NCI-H146 treated with DMSO at 0.1 percent for 48 hours (cell line): Measurements from ENCODE around the gene EIF4G3.
"Not testable (repeated sequence)": the region's sequence is repeated elsewhere in the genome, so short reads cannot be mapped to it uniquely, and the experiment has no call there.

ENCODE experiments used
- DNase-seq: peaks from one replicate; lab custom pipeline; 2025; ENCODE audit not compliant: unreplicated experiment; lab: John Stamatoyannopoulos, UW

The EIF4G3 gene

DNA sequence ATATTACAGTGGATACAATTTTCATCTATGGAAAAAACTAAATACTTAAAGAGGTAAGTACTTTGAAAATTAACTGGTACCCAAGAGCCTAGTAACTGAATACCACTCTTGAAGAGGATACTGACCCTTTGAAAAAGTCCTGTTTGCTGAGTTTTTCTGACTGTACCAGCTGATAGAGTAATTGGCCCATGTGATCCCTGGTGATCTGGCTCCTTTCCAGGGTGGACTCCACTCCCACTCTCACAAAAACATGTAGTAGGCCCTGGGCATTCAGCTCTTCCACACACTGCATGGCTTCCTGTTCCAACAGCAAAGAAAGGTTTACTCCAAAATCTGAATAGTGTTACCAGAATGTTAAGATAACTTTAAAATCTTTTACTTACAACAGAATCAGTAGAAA is 336.0 kb downstream of the EIF4G3 start:
- DNase-seq = no peak

DNA sequence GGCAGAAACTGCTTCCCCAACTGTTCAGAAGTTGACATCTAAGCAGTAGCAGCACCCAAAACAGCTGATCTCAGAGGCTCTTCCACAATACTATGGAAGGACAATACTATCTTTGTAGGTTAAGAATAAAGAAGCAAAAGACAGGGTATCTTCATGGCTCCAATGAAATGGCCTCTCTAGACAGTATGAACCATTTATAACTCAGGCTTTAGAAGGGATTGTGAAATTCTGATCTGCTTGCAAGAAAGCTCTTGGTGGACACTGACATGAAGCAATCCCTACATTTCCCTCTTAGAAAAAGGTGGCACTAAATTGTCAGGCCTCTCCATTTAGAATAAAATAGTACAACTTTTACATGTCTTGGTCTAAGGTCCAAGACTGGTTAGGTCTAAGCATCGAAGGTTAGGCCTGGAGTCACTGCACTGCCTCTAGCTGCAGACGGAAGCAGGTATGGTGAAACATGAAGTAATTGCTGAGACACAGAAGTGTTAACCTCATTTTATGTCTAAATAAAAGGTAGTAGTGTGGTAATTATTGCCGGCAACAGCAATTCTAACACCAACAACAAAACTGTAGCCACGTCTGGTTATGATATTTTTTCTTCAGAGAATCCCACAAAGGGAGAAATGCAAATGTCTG is 339.0 kb downstream of the EIF4G3 start:
- no peak for DNase-seq

DNA sequence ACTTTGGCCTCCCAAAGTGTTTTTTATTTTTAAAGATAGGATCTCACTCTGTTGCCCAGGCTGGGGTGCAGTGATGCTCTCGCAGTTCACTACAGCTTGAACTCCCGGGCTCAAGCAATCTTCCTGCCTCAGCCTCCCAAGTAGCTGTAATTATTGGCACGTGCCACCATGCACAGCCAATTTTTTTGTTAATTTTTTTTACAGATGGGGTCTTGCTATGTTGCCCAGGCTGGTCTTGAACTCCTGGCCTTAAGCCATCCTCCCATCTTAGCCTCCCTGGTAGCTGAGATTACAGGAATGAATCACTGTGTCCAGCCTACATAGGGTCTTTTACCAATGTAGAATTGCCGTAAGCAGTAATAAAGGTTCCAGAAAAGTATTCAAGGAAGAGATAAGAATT is 340.5 kb downstream of the EIF4G3 start:
- no peak for DNase-seq

DNA sequence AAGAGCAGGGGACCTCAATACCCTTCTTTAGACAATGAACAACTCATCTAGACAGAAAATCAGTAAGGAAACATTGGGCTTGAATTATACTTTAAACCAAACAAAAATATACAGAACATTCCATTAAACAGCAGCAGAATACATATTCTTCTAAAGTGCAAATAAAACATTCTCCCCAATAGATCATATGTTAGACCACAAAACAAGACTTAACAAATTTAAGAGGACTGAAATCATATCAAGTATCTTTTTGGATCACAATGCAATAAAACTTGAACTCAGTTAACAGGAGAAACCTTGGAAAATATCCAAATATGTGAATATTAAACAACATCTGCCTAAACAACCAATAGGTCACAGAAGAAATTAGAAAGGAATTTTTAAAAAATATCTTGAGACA is 341.9 kb downstream of the EIF4G3 start:
- no peak for DNase-seq

DNA sequence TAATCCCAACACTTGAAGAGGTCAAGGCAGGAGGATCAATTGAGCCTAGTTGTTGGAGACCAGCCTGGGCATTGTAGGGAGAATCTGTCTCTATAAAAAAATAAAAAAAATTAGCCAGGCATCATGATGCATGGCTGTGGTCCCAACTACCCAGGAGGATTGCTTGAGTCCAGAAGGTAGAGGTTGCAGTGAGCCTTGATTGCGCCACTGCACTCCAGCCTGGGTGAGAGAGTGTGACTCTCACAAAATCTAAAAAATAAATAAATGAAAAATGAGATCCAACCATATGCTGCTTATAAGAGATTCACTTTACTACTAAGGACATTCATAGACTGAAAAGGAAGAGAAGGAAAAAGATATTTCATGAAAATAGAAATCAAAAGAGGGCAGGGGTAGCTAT is 342.5 kb downstream of the EIF4G3 start:
- DNase-seq = no peak

DNA sequence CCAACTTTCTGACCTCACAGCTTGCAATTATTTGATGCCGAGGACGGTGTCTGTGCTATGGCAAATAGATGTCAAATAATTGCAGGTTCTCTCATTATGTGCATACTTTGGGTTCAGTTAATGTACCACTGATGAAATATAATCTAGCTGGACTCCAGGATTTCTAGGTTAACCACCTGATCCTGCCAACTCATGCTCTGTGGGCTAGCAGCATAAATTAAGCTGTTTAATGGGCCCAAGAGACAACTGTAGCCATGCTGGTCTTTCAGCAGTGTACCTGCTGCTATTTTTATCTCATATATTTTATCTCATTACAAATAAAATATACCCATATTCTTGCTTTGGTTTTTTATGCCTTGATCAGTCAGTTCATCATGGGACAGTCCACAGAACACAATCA is 346.3 kb downstream of the EIF4G3 start:
- no peak for DNase-seq

DNA sequence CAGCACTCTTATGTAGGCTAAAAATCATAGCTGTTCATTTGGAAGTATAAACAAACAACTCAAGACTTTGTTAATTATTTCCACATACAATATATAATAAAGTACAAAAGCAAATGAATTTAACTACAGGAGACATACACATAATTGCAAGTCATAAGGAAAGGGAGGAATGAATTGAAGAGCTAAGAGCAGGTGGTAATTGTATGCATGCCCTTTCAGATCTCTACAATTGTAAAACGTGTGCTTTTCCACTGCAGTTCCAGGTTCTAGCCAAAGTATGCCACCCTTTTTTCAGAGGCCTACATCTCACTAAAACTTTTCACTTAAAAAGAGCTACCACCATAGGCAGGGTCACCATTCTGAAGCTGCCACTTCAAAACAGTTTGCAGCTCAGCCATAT is 346.8 kb downstream of the EIF4G3 start:
- no peak for DNase-seq

DNA sequence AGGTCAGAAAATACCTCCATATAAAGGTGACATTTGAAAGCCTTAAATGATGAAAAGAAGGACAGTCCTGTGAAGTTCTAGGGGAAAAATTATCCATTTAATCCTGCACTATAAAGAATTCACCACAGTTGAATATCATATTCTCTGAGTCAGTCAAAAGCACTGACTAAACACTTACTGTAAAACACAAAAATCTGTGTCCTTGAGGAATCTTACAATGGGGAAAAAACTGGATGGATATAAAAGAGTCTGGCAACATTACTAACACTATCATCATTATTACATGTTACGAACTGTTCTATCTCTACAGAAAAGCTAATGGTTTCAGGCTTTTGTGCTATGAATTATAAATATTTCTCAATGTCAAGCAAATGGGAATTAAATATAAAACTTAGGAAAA is 347.2 kb downstream of the EIF4G3 start:
- DNase-seq = no peak

DNA sequence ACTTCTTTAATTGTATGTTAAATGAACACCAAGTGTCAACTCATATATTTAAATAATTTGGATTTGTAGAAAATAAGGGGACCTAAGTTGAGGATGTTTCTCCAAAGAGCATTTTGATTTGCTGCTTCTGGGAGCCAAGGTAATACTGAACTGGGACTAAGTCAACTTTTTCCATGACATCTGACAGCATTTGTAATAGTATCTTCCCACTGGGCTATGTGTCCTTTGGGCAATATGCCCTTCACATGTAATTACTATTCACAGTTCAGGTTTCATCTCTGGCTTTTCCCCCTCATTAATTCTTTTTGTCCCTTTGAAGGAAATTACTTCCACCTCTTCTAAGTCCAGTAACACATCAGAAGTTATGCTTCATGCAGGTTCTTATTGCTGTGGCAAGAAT is 352.9 kb downstream of the EIF4G3 start:
- DNase-seq = no peak

DNA sequence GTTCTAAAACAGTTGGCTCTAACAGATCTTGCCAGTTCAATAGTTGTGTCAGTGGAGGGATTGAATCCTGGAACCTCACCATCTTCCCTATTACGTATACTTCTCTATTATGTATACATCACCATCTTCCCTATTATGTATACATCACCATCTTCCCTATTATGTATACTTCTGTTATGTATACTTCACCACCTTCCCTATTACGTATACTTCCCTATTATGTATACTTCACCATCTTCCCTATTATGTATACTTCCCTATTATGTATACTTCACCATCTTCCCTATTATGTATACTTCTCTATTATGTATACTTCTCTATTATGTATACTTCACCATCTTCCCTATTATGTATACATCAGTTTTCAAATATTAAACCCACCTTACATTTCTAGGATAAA is 355.2 kb downstream of the EIF4G3 start:
- DNase-seq = no peak

DNA sequence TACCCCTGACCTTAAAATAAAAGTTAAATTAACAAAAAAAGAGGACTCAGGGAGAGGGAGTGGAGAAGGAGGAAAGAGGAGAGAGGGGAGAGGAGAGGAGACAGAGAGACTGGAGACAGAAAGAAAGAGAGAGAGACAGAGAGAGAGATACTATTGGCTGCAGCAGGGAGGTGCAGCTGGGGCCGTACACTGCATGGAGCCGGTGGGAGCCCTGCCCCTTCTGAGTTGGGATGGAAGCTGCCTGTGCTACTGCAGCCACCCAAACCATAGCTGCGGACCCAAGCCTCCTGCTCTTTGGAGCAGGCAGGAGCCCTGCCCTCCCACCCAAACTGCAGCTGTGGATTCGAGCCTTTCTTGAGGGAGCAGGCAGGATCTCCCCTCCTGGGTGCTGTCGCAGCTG is 356.9 kb downstream of the EIF4G3 start:
- no peak for DNase-seq

DNA sequence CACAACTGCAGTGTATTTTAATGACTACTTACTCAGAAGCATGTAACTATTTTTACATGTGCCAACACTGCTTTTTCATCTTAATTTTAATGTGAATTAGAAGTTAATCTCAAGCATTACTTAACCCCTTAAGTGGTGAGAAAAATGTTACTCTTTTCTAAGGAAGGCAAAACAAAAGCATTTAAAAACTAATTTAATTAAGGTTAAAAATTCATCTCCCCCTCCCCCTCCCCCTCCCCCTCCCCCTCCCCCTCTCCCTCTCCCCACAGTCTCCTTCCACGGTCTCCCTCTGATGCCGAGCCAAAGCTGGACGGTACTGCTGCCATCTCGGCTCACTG is 362.2 kb downstream of the EIF4G3 start:
- no peak for DNase-seq

DNA sequence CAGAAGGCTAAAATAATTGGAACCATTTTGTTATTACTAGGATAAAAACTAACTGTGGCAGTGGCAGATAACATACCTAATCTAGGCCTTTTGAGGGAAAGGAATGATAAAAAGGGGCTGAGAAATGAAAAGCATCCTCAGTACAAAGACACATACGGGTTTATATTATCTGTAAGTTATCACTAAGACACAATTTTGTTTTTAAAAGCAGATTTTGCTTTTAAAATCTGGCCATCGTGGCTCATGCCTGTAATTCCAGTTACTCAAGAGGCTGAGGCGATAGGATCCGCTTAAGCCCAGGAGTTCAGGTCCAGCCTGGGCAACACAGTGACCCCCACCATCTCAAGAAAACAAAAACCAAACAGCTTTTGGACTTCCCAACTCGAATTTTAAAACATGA is 364.8 kb downstream of the EIF4G3 start:
- no peak for DNase-seq

DNA sequence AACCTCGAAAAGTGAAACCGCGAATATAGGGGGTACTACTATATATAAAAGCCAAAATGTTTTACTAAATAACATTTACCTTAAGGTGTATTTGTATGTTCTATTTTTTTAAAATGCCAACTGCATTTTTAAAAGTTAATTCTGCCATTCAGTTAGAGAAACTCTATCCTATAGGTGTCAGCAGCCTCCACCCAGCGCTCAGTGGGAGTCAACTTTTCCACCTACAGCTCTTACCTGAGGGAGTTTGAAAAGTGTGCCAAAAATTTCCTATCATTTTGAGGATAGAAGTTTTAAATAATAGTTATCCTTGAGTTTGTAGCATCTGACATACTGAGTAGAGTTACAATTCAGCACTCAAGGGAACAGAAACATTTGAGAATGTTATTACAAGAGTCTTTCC is 383.5 kb downstream of the EIF4G3 start:
- no peak for DNase-seq

DNA sequence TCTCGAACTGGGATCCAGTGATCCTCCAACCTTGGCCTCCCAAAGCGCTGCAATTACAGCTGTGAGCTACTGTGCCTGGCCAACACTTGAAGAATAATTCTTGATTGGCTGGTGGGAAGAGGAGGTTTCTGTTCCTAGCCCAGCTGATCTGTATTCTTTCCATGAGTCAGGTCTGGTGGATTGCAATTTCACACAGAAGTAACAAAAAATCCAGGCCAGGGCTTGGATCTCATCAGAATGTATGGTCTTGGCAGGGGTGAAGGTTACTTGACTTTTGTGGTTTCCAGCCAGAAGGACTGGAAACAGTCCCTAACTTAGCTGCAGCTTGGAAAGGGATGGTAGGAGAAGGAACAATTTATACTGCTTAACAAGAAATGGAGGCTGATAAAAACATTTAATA is 384.5 kb downstream of the EIF4G3 start:
- no peak for DNase-seq

DNA sequence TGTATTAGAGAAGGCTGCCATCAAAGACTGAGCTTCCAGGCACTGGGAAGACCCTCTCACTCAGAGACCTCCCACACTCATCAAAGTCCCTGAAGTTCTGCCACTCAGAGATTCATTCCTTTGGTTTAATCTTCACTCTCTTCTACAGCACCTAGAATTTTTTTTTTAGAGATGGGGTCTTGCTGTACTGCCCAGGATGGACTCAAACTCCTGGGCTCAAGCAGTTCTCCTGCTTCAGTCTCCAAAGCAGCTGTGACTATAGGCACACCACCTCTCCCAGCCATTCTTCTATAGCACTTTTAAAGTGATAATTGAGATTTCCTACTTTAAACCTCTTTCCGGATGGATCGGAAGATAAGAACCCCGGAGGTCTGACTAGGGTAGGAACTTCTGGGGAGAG is 385.9 kb downstream of the EIF4G3 start:
- DNase-seq = no peak

DNA sequence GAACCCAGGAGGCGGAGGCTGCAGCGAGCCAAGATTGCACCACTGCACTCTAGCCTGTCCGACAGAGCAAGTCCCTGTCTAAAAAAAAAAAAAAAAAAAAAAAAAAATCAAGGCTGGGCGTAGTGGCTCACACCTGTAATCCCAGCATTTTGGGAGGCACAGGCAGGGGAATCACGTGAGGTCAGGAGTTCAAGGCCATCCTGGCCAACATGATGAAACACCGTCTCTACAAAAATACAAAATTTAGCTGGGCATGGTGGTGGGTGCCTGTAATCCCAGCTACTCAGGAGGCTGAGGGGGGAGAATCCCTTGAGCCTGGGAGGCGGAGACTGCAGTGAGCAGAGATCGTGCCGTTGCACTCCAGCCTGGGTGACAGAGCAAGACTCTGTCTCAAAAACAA is 387.1 kb downstream of the EIF4G3 start:
- DNase-seq = not testable (repeated sequence)

DNA sequence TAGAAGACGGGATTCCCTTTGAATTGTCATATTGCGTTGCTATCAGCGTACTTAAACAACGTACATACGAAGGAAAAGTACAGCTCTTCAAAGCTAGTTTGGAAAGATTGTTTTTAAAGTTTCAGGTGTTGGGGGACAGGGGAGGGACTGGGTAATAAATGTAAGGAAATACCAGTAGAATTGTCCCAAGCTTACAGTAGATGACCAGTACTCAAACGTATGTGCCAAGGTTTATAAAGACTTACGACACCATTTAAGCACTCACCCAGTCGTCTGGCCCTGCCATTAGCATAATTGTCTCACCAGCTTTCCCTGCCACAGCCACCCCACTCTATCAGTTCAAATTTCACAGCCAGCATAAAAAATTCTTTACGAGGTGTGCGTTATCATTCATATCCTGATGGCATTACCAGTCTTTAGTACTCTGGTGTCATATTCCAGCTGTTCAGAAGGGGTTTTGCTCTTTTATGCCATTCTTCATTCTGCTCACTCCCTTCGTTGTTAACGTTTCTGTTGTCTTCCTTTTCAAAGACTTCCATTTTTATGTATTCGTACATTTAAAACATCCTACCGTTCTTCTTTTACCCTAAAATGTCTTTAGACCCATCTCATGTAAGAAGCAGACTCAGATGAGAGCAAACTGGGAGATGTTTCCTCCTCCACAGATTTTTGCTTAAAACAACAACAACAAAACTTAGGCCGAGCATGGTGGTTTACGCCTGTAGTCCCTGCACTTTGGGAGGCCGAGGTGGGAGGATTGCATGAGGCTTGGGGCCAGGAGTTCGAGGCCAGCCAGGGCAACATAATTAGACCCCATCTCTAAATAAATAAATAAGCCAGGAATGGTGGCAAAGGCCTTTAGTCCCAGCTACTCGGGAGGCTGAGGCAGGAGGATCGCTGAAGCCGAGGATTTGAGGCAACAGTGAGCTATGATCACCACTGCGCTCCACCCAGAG is 388.6 kb downstream of the EIF4G3 start:
- DNase-seq = peak; percentile 21

DNA sequence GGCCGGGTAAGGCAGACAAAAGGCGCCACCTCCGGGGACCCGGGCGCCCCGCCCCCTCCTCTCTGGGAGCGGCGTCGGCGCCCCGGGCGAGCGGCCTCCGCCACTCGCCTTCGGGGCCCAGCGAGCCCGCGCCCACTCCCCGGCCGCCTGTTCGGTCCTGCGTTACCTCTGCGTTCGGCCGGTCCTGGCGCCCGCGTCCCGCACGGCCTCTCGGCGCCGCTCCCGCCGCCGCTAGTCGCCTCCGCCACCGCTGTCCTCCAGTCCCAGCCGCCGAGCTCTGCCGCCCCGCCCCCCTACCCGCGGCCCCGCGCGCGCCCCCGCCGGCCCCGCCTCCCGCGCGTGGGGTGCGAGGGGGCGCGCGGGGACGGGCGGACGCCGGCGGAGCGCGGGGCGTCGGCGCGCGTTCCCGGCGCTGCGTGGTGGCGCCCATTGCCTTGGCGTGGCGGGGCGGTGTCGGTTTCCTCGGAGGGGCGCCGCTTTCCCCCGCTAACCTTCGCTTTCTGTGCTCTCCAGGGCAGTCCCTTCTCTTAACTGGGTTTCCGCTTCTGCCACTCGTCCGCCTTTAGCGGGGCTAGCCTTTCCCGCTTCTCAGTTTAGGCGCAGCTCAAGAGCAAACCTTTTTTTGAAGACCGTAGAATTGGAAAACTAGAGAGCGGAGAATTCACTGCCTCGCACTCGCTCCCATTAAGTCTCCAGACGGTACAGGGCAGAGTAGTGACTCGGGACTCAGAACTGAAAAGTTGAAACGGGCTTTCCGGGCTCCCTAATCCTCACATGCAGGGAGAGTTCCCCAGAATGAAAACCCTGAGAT is 389.5 kb downstream of the EIF4G3 start, which contains the start of gene HP1BP3:
Gene HP1BP3, minus strand, starts transcription at position 279 of the 811 bp plus-strand sequence. CDS start 6,867 bp downstream, outside the sequence.
- peak; percentile 26 for DNase-seq

DNA sequence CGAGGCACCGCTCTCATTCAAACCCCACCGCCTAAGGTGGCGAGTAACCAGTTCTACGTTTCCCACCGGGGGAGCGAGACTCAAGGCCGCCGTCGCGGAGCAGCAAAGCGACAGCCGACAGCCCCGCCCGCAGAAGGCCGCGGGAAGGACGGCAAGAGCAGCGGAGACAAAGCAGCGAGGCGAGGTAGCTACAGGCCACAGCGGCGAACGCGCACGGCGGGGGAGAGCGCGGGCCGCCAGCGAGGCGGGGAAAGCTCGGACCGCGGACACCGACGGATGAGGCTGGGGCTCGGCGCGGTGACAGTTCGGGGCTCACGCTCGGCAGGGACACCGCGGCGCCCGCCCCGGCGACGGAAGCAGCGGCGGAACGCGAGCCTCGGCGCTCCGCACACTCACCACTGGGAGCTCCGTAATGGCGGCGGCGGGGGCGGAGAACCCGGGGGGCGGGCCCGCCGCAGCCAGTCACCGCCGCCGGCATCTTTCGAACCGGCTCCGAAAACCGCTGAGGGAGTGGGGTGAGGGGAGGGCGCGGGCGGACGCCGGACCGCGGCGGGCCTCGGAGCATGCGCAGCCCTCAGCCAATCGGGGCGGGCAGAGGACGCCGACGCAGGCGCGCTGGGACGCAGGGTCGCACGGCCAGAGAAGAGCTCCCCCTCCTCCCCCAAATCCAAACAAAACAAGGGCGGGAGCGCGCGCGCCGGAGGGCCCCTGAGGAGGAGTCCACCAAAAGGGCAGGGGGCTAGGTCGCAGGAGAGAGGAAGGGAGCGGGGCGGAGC is 390.3 kb downstream of the EIF4G3 start:
- DNase-seq = peak; percentile 84

DNA sequence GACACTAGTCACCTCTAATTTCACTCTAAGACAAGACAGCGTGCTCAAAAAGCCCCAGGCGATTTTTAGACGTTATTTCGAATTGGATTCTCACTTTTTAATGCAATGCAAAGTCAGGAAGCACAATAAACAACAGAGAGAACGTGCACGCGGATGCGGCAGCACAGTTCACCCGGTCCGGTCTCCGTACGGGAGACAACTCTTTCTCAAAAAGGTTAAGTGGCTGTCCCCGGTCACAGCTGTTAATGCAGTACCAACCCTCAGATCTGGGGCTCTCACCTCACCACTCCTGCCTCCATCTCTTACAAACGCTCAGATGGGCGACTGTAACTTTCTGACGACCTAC is 390.8 kb downstream of the EIF4G3 start:
- DNase-seq = no peak
